ENCODE measurements around the gene INTS11. TPM values are rescaled to one million over a fixed set of nuclear protein-coding genes. Genes with fewer than 3 reads are reported as not detected.

INTS11 gene
- total RNA-seq, 1 experiment from 2014 or later: 139 TPM

- H3K27me3 ChIP-seq (ENCODE audit: insufficient read depth, low read length): no peaks in the 10 kb centered on the region
- peak overlapping the region; percentile 33 for H3K4me2 ChIP-seq (ENCODE audit: insufficient read depth, insufficient read length, low read length)
- Mint-ChIP-seq H3K4me3 (peak overlapping the region; percentile 74 to 86), H3K4me1 (peaks cover 18 to 31% of the 10 kb centered on the region in 2 experiments), H3K9me3 (no peaks in the 10 kb centered on the region; a peak in 1 of 5 replicates), H3K27me3 (ENCODE audit: low read depth) (peaks cover 3% of the 10 kb centered on the region; the same call in 1 of the 2 replicates), H3K27ac (no peak overlapping the region), H3K36me3 (ENCODE audit: insufficient read depth in 1 of 3, low read depth in 3 of 3) (peaks cover 0 to 13% (median 7%) of the 10 kb centered on the region in 3 experiments; a peak in 3 of 7 replicates)
- peaks cover 15% of the 10 kb centered on the region for H3K23me2 ChIP-seq (ENCODE audit: insufficient read length, low read depth, low read length, poor library complexity, severe bottlenecking)
- H2BK5ac ChIP-seq (ENCODE audit: insufficient read length, low read length): no peak overlapping the region
- H3K56ac ChIP-seq (ENCODE audit: insufficient read length, low read depth, low read length): no peak overlapping the region
- H3K9ac ChIP-seq (ENCODE audit: extremely low read depth, insufficient read length, low read length): no peak overlapping the region
- no peak overlapping the region for H2BK12ac ChIP-seq (ENCODE audit: insufficient read length, low read depth, low read length)
- H2BK20ac ChIP-seq (ENCODE audit: low read depth, low read length, poor library complexity, severe bottlenecking): no peak overlapping the region
- no peak overlapping the region for H4K8ac ChIP-seq (replicated peaks; ENCODE audit: insufficient read length, low read depth, low read length)
- H3K9me3 ChIP-seq (ENCODE audit: control insufficient read depth, low read depth, low read length): no peaks in the 10 kb centered on the region
- H2AK5ac ChIP-seq (ENCODE audit: insufficient read length, low read length): no peak overlapping the region
- no peak overlapping the region; the same call in 1 of the 2 replicates for H3K14ac ChIP-seq (ENCODE audit: insufficient read depth, low read length)
- no CpG with 5 or more reads among the region's 83 CpGs for WGBS (ENCODE audit: extremely low coverage, insufficient read length, low lambda C conversion rate)
- H2AFZ ChIP-seq (ENCODE audit: low read length): no peak overlapping the region
- no peaks in the 10 kb centered on the region for H3K79me2 ChIP-seq (ENCODE audit: insufficient read depth, low read length)
- no peaks in the 10 kb centered on the region for H4K20me1 ChIP-seq (ENCODE audit: control insufficient read depth, insufficient read depth, insufficient read length)
- no peak overlapping the region for H4K5ac ChIP-seq (ENCODE audit: insufficient read length, low read depth, low read length)
- no peak overlapping the region for H3K4ac ChIP-seq (ENCODE audit: low read depth, low read length)
- H3K4me1 ChIP-seq (ENCODE audit: insufficient read depth, low read length): peaks cover 5% of the 10 kb centered on the region; the same call in 1 of the 2 replicates
- no peak for DNase-seq
- no peak overlapping the region for H3K27ac ChIP-seq (ENCODE audit: insufficient read length, low read depth, low read length)
- H3K23ac ChIP-seq (ENCODE audit: insufficient read length, low read depth, low read length): no peak overlapping the region
- no peak overlapping the region for H4K91ac ChIP-seq (ENCODE audit: insufficient read length, low read depth, low read length)
- H2BK15ac ChIP-seq (ENCODE audit: low read depth, low read length): no peak overlapping the region
- H3K79me1 ChIP-seq (ENCODE audit: insufficient read depth, low read depth, low read length, poor library complexity, severe bottlenecking): no peaks in the 10 kb centered on the region
- no peak overlapping the region for H3T11ph ChIP-seq (ENCODE audit: low read length)
- no peak for TF ChIP-seq CTCF (conservative IDR thresholded peaks at IDR 0.05)
- no peak overlapping the region for H3K18ac ChIP-seq (ENCODE audit: insufficient read length, low read depth, low read length)
- H2BK120ac ChIP-seq (ENCODE audit: low read depth, low read length, poor library complexity, severe bottlenecking): no peak overlapping the region
These were observed 17.1 kb downstream of the INTS11 start for GRCh38 chr1:1307261-1307922.
